ENCODE data around the gene SMG1.

DNA sequence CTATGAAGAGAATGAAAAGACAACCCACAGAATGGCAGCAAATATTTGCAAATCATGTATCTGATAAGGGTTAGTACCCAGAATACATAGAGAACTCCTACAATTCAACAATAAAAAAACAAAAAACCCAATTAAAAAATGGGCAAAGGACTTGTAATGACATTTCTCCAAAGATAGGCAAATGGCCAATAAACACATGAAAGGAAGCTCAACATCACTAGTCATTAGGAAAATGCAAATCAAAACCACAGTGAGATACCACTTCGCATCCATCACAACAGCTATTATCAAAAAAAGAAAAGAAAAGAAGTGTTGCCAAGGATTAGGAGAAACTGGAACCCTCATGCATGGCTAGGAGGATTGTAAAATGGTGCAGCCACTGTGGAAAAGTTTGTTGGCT is 79.8 kb downstream of the SMG1 start:
- TF ChIP-seq, protein P1, sequence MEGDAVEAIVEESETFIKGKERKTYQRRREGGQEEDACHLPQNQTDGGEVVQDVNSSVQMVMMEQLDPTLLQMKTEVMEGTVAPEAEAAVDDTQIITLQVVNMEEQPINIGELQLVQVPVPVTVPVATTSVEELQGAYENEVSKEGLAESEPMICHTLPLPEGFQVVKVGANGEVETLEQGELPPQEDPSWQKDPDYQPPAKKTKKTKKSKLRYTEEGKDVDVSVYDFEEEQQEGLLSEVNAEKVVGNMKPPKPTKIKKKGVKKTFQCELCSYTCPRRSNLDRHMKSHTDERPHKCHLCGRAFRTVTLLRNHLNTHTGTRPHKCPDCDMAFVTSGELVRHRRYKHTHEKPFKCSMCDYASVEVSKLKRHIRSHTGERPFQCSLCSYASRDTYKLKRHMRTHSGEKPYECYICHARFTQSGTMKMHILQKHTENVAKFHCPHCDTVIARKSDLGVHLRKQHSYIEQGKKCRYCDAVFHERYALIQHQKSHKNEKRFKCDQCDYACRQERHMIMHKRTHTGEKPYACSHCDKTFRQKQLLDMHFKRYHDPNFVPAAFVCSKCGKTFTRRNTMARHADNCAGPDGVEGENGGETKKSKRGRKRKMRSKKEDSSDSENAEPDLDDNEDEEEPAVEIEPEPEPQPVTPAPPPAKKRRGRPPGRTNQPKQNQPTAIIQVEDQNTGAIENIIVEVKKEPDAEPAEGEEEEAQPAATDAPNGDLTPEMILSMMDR (IDR thresholded peaks at IDR 0.05 in 2 of 3, conservative IDR thresholded peaks at IDR 0.05 in 1 of 3; ENCODE audit: borderline replicate concordance in 1 of 3, insufficient read depth in 1 of 3, low read depth in 2 of 3, low read length in 2 of 3): no peak
- no peak for TF ChIP-seq EZH2phosphoT487 (IDR thresholded peaks at IDR 0.05; ENCODE audit: borderline replicate concordance)
- TF ChIP-seq POLR2A (IDR thresholded peaks at IDR 0.05; ENCODE audit: borderline replicate concordance, extremely low read depth, insufficient read depth, insufficient read length): no peak

All from HCT116 (cell line).